ENCODE measurements around the gene TEDC2. TPM values are rescaled to one million over a fixed set of nuclear protein-coding genes. Genes with fewer than 3 reads are reported as not detected.

TEDC2 gene
- polyA plus RNA-seq, 1 of the 3 experiments (the other 2 are of a cell fraction): 15.6 TPM

GRCh38 chr16:2420035-2420434 lies 39.9 kb upstream of the TEDC2 start:
- CTCF ChIA-PET: interaction anchor here (1.1 kb wide), 2 partner anchors 80 to 82 kb away, joined by 3 read pairs; partner anchors contain the start of gene ABCA3

More at GRCh38 chr16:2420035-2420434, 39.9 kb upstream of the TEDC2 start:
- no peaks in the 10 kb centered on the region for H3K9me2 ChIP-seq
- no peak overlapping the region for H3K4me2 ChIP-seq
- H3K9ac ChIP-seq: no peak overlapping the region
- POLR2A ChIA-PET: no interaction called here
- no peak for TF ChIP-seq RAD21 (IDR thresholded peaks at IDR 0.05; ENCODE audit: low read length)
- TF ChIP-seq NRF1 (IDR thresholded peaks at IDR 0.05; ENCODE audit: low read depth, low read length): no peak
- TF ChIP-seq FOXJ3 (CRISPR knock-in tag; IDR thresholded peaks at IDR 0.05): no peak
- TF ChIP-seq MEF2A (IDR thresholded peaks at IDR 0.05; ENCODE audit: borderline replicate concordance, low read depth): no peak
- TF ChIP-seq ELF1 (IDR thresholded peaks at IDR 0.05): no peak
- TF ChIP-seq RCOR1 (IDR thresholded peaks at IDR 0.05; ENCODE audit: low read length): no peak
- no peak for TF ChIP-seq ZBTB33 (IDR thresholded peaks at IDR 0.05; ENCODE audit: borderline replicate concordance, low read depth)
- TF ChIP-seq GABPA (IDR thresholded peaks at IDR 0.05; ENCODE audit: low read depth): no peak
- no peak for TF ChIP-seq POLR2AphosphoS5 (IDR thresholded peaks at IDR 0.05; ENCODE audit: low read depth, low read length)
- no peak for TF ChIP-seq MXI1 (IDR thresholded peaks at IDR 0.05; ENCODE audit: low read depth, low read length)
- no peak for TF ChIP-seq EP300 (IDR thresholded peaks at IDR 0.05; ENCODE audit: borderline replicate concordance in 1 of 2, low read depth in 1 of 2, low read length in 1 of 2)
- no peak for TF ChIP-seq MAX (IDR thresholded peaks at IDR 0.05; ENCODE audit: low read depth)
- no peak for TF ChIP-seq YY1 (IDR thresholded peaks at IDR 0.05; ENCODE audit: low read depth)
- no peak for TF ChIP-seq TAF1 (IDR thresholded peaks at IDR 0.05; ENCODE audit: borderline replicate concordance, low read depth, low read length)
- no peak for TF ChIP-seq GATA2 (CRISPR knock-in tag; IDR thresholded peaks at IDR 0.05)
- TF ChIP-seq SIN3A (IDR thresholded peaks at IDR 0.05; ENCODE audit: borderline replicate concordance, low read depth, low read length): no peak
- TF ChIP-seq PBX3 (IDR thresholded peaks at IDR 0.05): no peak
- peaks cover 0 to 4% of the 10 kb centered on the region in 2 experiments; a peak in 1 of 4 replicates for H3K4me1 ChIP-seq (ENCODE audit: control insufficient read depth in 1 of 2, insufficient read depth in 2 of 2, low read depth in 1 of 2, low read length in 1 of 2)
- no peak overlapping the region for H3K27ac ChIP-seq (ENCODE audit: low read depth in 2 of 2, low read length in 1 of 2)
- no peaks in the 10 kb centered on the region for H3K36me3 ChIP-seq (replicated peaks in 1 of 2; ENCODE audit: control insufficient read depth in 1 of 2, insufficient read depth in 2 of 2, low read length in 1 of 2)
- H3K27me3 ChIP-seq (ENCODE audit: insufficient read depth): no peaks in the 10 kb centered on the region
- H3F3A ChIP-seq (replicated peaks; ENCODE audit: insufficient read depth): no peaks in the 10 kb centered on the region
- H2AFZ ChIP-seq (ENCODE audit: low read depth): no peak overlapping the region
- H3K4me3 ChIP-seq (ENCODE audit: low read depth in 2 of 2, low read length in 1 of 2): no peak overlapping the region
- DNase-seq: no peak
- no peaks in the 10 kb centered on the region for H3K9me3 ChIP-seq
- no peaks in the 10 kb centered on the region for H4K20me1 ChIP-seq (ENCODE audit: insufficient read depth)
- no peaks in the 10 kb centered on the region for H3K79me2 ChIP-seq (ENCODE audit: insufficient read depth)
